MCF 10A (cell line): ENCODE results near the gene RTN4RL1. TPM values are rescaled to one million over a fixed set of nuclear protein-coding genes. Genes with fewer than 3 reads are reported as not detected.
A peak's percentile ranks its signal among the peaks of the same experiment; 100 is the strongest.
"Not testable (repeated sequence)": the region's sequence is repeated elsewhere in the genome, so short reads cannot be mapped to it uniquely, and the experiment has no call there.

Experiments used
- BruUV-seq: library from RNA; stranded (reverse); fragments of 400-500 nt; replicated peaks from 2 replicates; lab custom pipeline; 2021; lab: Mats Ljungman, UMichigan
- CTCF ChIA-PET: fragments of 300-600 bp; sonication (Branson Sonifier 250); formaldehyde crosslinking; extraction: SDS; loops from one replicate; lab custom pipeline; 2021; ENCODE audit warnings: antibody characterized with exemption, inconsistent platforms; lab: Yijun Ruan, JAX
- POLR2A ChIA-PET: fragments of 300-600, 350-650 bp; sonication (Branson Sonifier 250); formaldehyde crosslinking; extraction: SDS; loops from one replicate; lab custom pipeline; 2020; ENCODE audit warnings: antibody characterized with exemption, inconsistent platforms; lab: Yijun Ruan, JAX
- DNase-seq: peaks from one replicate; pipeline ENCODE4 v3.0.0-alpha.2; 2018; ENCODE audit not compliant: unreplicated experiment
- H3K27ac Mint-ChIP-seq: one replicate; pipeline ENCODE4 v1.8.0; 2022; ENCODE audit warnings: mild to moderate bottlenecking, low read depth, mixed read lengths; ENCODE audit not compliant: unreplicated experiment
- H3K27me3 Mint-ChIP-seq: one replicate; pipeline ENCODE4 v1.8.0; 2022; ENCODE audit warnings: mixed read lengths; ENCODE audit not compliant: insufficient read depth, unreplicated experiment
- H3K36me3 Mint-ChIP-seq: one replicate; pipeline ENCODE4 v1.8.0; 2022; ENCODE audit warnings: mild to moderate bottlenecking, moderate library complexity, mixed read lengths; ENCODE audit not compliant: insufficient read depth, unreplicated experiment
- H3K4me1 Mint-ChIP-seq: one replicate; pipeline ENCODE4 v1.8.0; 2022; ENCODE audit warnings: mixed read lengths; ENCODE audit not compliant: insufficient read depth, unreplicated experiment
- H3K4me3 Mint-ChIP-seq: one replicate; pipeline ENCODE4 v1.8.0; 2022; ENCODE audit warnings: mild to moderate bottlenecking, moderate library complexity, mixed read lengths; ENCODE audit not compliant: unreplicated experiment
- H3K9me3 Mint-ChIP-seq: one replicate; pipeline ENCODE4 v1.8.0; 2022; ENCODE audit warnings: mixed read lengths; ENCODE audit not compliant: unreplicated experiment
- CTCF ChIP-seq: fragments of 200-600 bp; IDR thresholded peaks from one replicate; pipeline ENCODE4 v1.8.0; 2022; ENCODE audit warnings: antibody characterized with exemption, mild to moderate bottlenecking; ENCODE audit not compliant: unreplicated experiment
- intact Hi-C: fragments of 100-400 bp; cut with micrococcal nuclease; formaldehyde crosslinking; loops from 2 replicates; pipeline ENCODE4 v1.14.1; 2022
- total RNA-seq: library from RNA; stranded (reverse); gene quantifications from 2 replicates; pipeline ENCODE4 v1.2.3, GENCODE V29; 2022

RTN4RL1 gene
- total RNA-seq, 1 experiment from 2014 or later: 2.9 TPM

- Mint-ChIP-seq H3K9me3 (no peaks in the 10 kb centered on the region), H3K4me3 (no peak overlapping the region), H3K4me1 (no peaks in the 10 kb centered on the region), H3K36me3 (peaks cover 42% of the 10 kb centered on the region), H3K27ac (no peak overlapping the region), H3K27me3 (no peaks in the 10 kb centered on the region)
- ChIA-PET POLR2A (interaction anchor here (1.4 kb wide), 1 partner anchor 11 kb away, joined by 3 read pairs; no protein-coding TSS in a partner anchor), CTCF (interaction anchor here (1.9 kb wide), 1 partner anchor 129 kb away, joined by 5 read pairs; the partner anchor contains the start of gene RTN4RL1)
- no peak for DNase-seq
- TSS peak; percentile 73 for BruUV-seq
- intact Hi-C loops: no loop called here
- TF ChIP-seq CTCF: no peak
These were observed 128.0 kb downstream of the RTN4RL1 start for GRCh38 chr17:1897105-1897656.

- no peak for TF ChIP-seq CTCF
- ChIA-PET POLR2A (interaction anchor here (1.4 kb wide), 1 partner anchor 10 kb away, joined by 3 read pairs; no protein-coding TSS in a partner anchor), CTCF (interaction anchor here (0.5 to 1.9 kb wide), 3 partner anchors 8 to 129 kb away, joined by 3 to 5 read pairs (median 4); partner anchors contain the start of gene RTN4RL1)
- no TSS peak for BruUV-seq
- Mint-ChIP-seq H3K27me3 (no peaks in the 10 kb centered on the region), H3K27ac (no peak overlapping the region), H3K4me3 (no peak overlapping the region), H3K4me1 (no peaks in the 10 kb centered on the region), H3K36me3 (peaks cover 49% of the 10 kb centered on the region), H3K9me3 (no peaks in the 10 kb centered on the region)
- intact Hi-C loops: no loop called here
- no peak for DNase-seq
These were observed 128.7 kb downstream of the RTN4RL1 start for GRCh38 chr17:1896243-1897104.

GRCh38 chr17:1895479-1895878, 129.7 kb downstream of the RTN4RL1 start:
- DNase-seq, intact Hi-C loops, BruUV-seq, H3K4me1 Mint-ChIP-seq, H3K27me3 Mint-ChIP-seq, H3K4me3 Mint-ChIP-seq, H3K9me3 Mint-ChIP-seq, H3K27ac Mint-ChIP-seq: not testable (repeated sequence)
- POLR2A ChIA-PET: interaction anchor here (0.7 to 1.4 kb wide), 2 partner anchors 9 to 24 kb away, joined by 3 read pairs; no protein-coding TSS in a partner anchor
- CTCF ChIA-PET: interaction anchor here (0.5 to 1.9 kb wide), 6 partner anchors 9 to 165 kb away, joined by 3 to 5 read pairs (median 4); partner anchors contain the start of gene RTN4RL1
- peaks cover 57% of the 10 kb centered on the region for H3K36me3 Mint-ChIP-seq

- no peak overlapping the region for H3K27ac Mint-ChIP-seq
- no peak overlapping the region for H3K4me3 Mint-ChIP-seq
- no peak for DNase-seq
- BruUV-seq: no TSS peak
- ChIA-PET CTCF (interaction anchor here (0.7 to 1.9 kb wide), 4 partner anchors 12 to 134 kb away, joined by 3 to 5 read pairs (median 4); partner anchors contain the start of gene RTN4RL1), POLR2A (interaction anchor here (0.6 to 0.7 kb wide), 2 partner anchors 24 to 28 kb away, joined by 3 to 4 read pairs; no protein-coding TSS in a partner anchor)
- no peak for TF ChIP-seq CTCF
- no peaks in the 10 kb centered on the region for H3K4me1 Mint-ChIP-seq
- H3K9me3 Mint-ChIP-seq: no peaks in the 10 kb centered on the region
- intact Hi-C loops: no loop called here
- H3K27me3 Mint-ChIP-seq: no peaks in the 10 kb centered on the region
- peaks cover 59% of the 10 kb centered on the region for H3K36me3 Mint-ChIP-seq
These were observed 130.3 kb downstream of the RTN4RL1 start for GRCh38 chr17:1894753-1895339.
